Endothelial cell of umbilical vein (primary cell): Measurements from ENCODE around the gene MLC1. TPM values are rescaled to one million over a fixed set of nuclear protein-coding genes. Genes with fewer than 3 reads are reported as not detected.

Experiments used
- BruUV-seq: library from RNA; stranded (reverse); fragments of 400-500 nt; replicated peaks from 2 replicates; lab custom pipeline; 2021; lab: Mats Ljungman, UMichigan
- CTCF ChIA-PET: fragments of 300-600, 350-600 bp; sonication (Branson Sonifier 250); formaldehyde crosslinking; loops from one replicate; lab custom pipeline; 2021; ENCODE audit warnings: antibody characterized with exemption, inconsistent platforms; lab: Charles Lee
- POLR2A ChIA-PET: fragments of 300-600, 350-600 bp; sonication (Branson Sonifier 250); formaldehyde crosslinking; loops from one replicate; lab custom pipeline; 2021; ENCODE audit warnings: antibody characterized with exemption, inconsistent platforms; lab: Charles Lee
- DNase-seq: peaks from one replicate; pipeline ENCODE4 v3.0.0-alpha.2; 2011; ENCODE audit warnings: low read depth, low spot score
- FAIRE-seq: peaks from 2 replicates; lab custom pipeline; 2011; peaks lifted over from hg19 to GRCh38; lab: Jason Lieb, UNC
- H2AFZ ChIP-seq: 2 replicates; pipeline ENCODE4 v1.6.0; 2012; ENCODE audit warnings: low read depth, low read length, control low read depth, inconsistent platforms
- H3K27ac ChIP-seq: 2 replicates; pipeline ENCODE4 v1.5.1; 2011; ENCODE audit warnings: low read depth, mild to moderate bottlenecking, control low read depth, low read length, moderate library complexity; ENCODE audit not compliant: insufficient read depth
- H3K27me3 ChIP-seq, 2 experiments: 2 replicates each; pipeline versions ENCODE4 v1.6.0 to v1.6.1; 2011; ENCODE audit warnings: low read length in 2 of 2, mixed read lengths in 1 of 2; ENCODE audit not compliant: control insufficient read depth in 2 of 2, insufficient read depth in 2 of 2
- H3K36me3 ChIP-seq, 2 experiments: 2 replicates in 1 of 2; 3 replicates in 1 of 2; pipeline ENCODE4 v1.5.1; 2011; ENCODE audit warnings: low read length in 2 of 2, mild to moderate bottlenecking in 1 of 2, moderate library complexity in 1 of 2; ENCODE audit not compliant: control insufficient read depth in 2 of 2, insufficient read depth in 2 of 2; ENCODE audit errors: extremely low read depth in 1 of 2
- H3K4me1 ChIP-seq: 3 replicates; pipeline ENCODE4 v1.5.1; 2011; ENCODE audit warnings: mild to moderate bottlenecking, low read length; ENCODE audit not compliant: control insufficient read depth, insufficient read depth; ENCODE audit errors: extremely low read depth
- H3K4me2 ChIP-seq: 2 replicates; pipeline ENCODE4 v1.6.1; 2011; ENCODE audit warnings: low read length, control low read depth, mixed read lengths; ENCODE audit not compliant: insufficient read depth
- H3K4me3 ChIP-seq, 3 experiments: fragments of 200-600 bp in 1 of 3; sonication (generic), shearing (Covaris generic) in 1 of 3; replicated peaks in 1 of 3; 2 replicates each; pipeline ENCODE4 v1.5.1; 2011 to 2016; ENCODE audit warnings: control low read depth in 3 of 3, low read length in 3 of 3, mild to moderate bottlenecking in 2 of 3, inconsistent platforms in 1 of 3, low read depth in 1 of 3, moderate library complexity in 1 of 3; ENCODE audit not compliant: insufficient read depth in 1 of 3
- H3K79me2 ChIP-seq: 2 replicates; pipeline ENCODE4 v1.6.0; 2012; ENCODE audit warnings: low read length, inconsistent platforms; ENCODE audit not compliant: control insufficient read depth, insufficient read depth
- H3K9ac ChIP-seq: replicated peaks from 2 replicates; pipeline ENCODE3; 2011; ENCODE audit warnings: low read length, control low read depth; ENCODE audit not compliant: insufficient read depth; ENCODE audit errors: extremely low read depth
- H3K9me1 ChIP-seq: replicated peaks from 3 replicates; pipeline ENCODE4 v1.6.0; 2011; ENCODE audit warnings: mild to moderate bottlenecking, low read length; ENCODE audit not compliant: control insufficient read depth, insufficient read depth; ENCODE audit errors: extremely low read depth
- H3K9me3 ChIP-seq: replicated peaks from 2 replicates; pipeline ENCODE4 v1.5.1; 2012; ENCODE audit warnings: low read length, inconsistent platforms; ENCODE audit not compliant: control insufficient read depth, insufficient read depth
- H4K20me1 ChIP-seq: replicated peaks from 2 replicates; pipeline ENCODE3; 2011; ENCODE audit warnings: mild to moderate bottlenecking, low read length; ENCODE audit not compliant: control insufficient read depth, insufficient read depth; ENCODE audit errors: extremely low read depth
- CTCF ChIP-seq, 2 donors: IDR thresholded peaks; 1 replicate in 1 of 2; 2 replicates in 1 of 2; pipeline ENCODE4 v1.5.1; 2011; ENCODE audit warnings: low read length in 2 of 2, mild to moderate bottlenecking in 2 of 2, moderate library complexity in 2 of 2, control low read depth in 1 of 2, inconsistent platforms in 1 of 2, low read depth in 1 of 2; ENCODE audit not compliant: insufficient read depth in 1 of 2; ENCODE audit errors: extremely low read depth in 1 of 2
- EZH2 ChIP-seq: IDR thresholded peaks from 2 replicates; pipeline ENCODE4 v1.6.1; 2012; ENCODE audit warnings: borderline replicate concordance, low read depth, mild to moderate bottlenecking, moderate library complexity, low read length, inconsistent platforms; ENCODE audit not compliant: severe bottlenecking
- FOS ChIP-seq: IDR thresholded peaks from 2 replicates; pipeline ENCODE4 v1.6.1; 2011; ENCODE audit warnings: mild to moderate bottlenecking, low read length, moderate library complexity, borderline replicate concordance; ENCODE audit not compliant: insufficient read depth
- GATA2 ChIP-seq: IDR thresholded peaks from 2 replicates; pipeline ENCODE4 v1.7.0; 2011; ENCODE audit warnings: low read depth, mild to moderate bottlenecking, moderate library complexity, mixed read lengths, low read length; ENCODE audit not compliant: insufficient read length, insufficient read depth
- MAX ChIP-seq: IDR thresholded peaks from 2 replicates; pipeline ENCODE4 v1.6.1; 2011; ENCODE audit not compliant: insufficient read depth, insufficient read length
- POLR2A ChIP-seq: IDR thresholded peaks from 2 replicates; pipeline ENCODE4 v1.6.1; 2012; ENCODE audit warnings: low read depth, mild to moderate bottlenecking, control low read depth, low read length
- dilution Hi-C: fragments of 300-500 bp; cut with MboI; formaldehyde crosslinking; loops from one replicate; pipeline ENCODE4 v1.15.0; 2019; ENCODE audit warnings: low sequenced_read_pairs; ENCODE audit not compliant: extremely low pct_ligation_motif_present
- intact Hi-C: fragments of 100-400 bp; cut with micrococcal nuclease; formaldehyde crosslinking; loops from one replicate; pipeline ENCODE4 v1.10.0; 2022
- polyA plus RNA-seq, 4 experiments: library from polyadenylated mRNA; depleted of rRNA in 3 of 4; stranded (reverse) in 3 of 4; unstranded in 1 of 4; fragments of >200 nt; gene quantifications; 2 replicates each; pipeline versions ENCODE4 v1.2.1 to v1.2.3, GENCODE V29; 2011 to 2012; ENCODE audit warnings: missing spikeins in 1 of 4
- total RNA-seq: library from RNA; stranded (reverse); gene quantifications from 2 replicates; pipeline ENCODE4 v1.2.3, GENCODE V29; 2021

MLC1 gene
- total and polyA plus RNA-seq, 2 donors (not counting 3 experiments of a cell fraction or from before 2014, with no cell fraction given), result not detected

- Histone ChIP-seq H3K36me3 (peaks cover 29 to 32% of the 10 kb centered on the region in 2 experiments), H3K4me3 (no peak overlapping the region), H3K27ac (no peak overlapping the region), H3K4me1 (no peaks in the 10 kb centered on the region), H3K4me2 (no peak overlapping the region), H3K9ac (no peak overlapping the region), H3K9me3 (no peaks in the 10 kb centered on the region), H2AFZ (no peak overlapping the region), H3K79me2 (peaks cover 5% of the 10 kb centered on the region), H3K9me1 (no peaks in the 10 kb centered on the region), H4K20me1 (no peaks in the 10 kb centered on the region), H3K27me3 (no peaks in the 10 kb centered on the region)
- no TSS peak for BruUV-seq
- FAIRE-seq (no peak), DNase-seq (no peak)
- dilution Hi-C loops (no loop called here), intact Hi-C loops (no loop called here)
- ChIA-PET POLR2A (interaction anchor here (1.3 kb wide), 1 partner anchor 13 kb away, joined by 4 read pairs; no protein-coding TSS in a partner anchor), CTCF (no interaction called here)
- TF ChIP-seq CTCF (IDR thresholded peaks at IDR 0.05; ENCODE audit: extremely low read depth in 1 of 2, insufficient read depth in 1 of 2, low read depth in 1 of 2, low read length in 2 of 2) (no peak), GATA2 (no peak), FOS (no peak), MAX (no peak), EZH2 (no peak), POLR2A (no peak)
Observed at GRCh38 chr22:50131894-50132293, 46.7 kb upstream of the MLC1 start.
